HG02870 (cell line): ENCODE data around the gene ATOSB.
A peak's percentile ranks its signal among the peaks of the same experiment; 100 is the strongest.
"Not testable (repeated sequence)": the region's sequence is repeated elsewhere in the genome, so short reads cannot be mapped to it uniquely, and the experiment has no call there.

Source experiments
- ATAC-seq: cut with Tn5 transposase; IDR thresholded peaks from one replicate; pipeline ENCODE4 v1.9.1; 2021; ENCODE audit warnings: mild to moderate bottlenecking, moderate library complexity; ENCODE audit not compliant: unreplicated experiment

Gene ATOSB, protein sequence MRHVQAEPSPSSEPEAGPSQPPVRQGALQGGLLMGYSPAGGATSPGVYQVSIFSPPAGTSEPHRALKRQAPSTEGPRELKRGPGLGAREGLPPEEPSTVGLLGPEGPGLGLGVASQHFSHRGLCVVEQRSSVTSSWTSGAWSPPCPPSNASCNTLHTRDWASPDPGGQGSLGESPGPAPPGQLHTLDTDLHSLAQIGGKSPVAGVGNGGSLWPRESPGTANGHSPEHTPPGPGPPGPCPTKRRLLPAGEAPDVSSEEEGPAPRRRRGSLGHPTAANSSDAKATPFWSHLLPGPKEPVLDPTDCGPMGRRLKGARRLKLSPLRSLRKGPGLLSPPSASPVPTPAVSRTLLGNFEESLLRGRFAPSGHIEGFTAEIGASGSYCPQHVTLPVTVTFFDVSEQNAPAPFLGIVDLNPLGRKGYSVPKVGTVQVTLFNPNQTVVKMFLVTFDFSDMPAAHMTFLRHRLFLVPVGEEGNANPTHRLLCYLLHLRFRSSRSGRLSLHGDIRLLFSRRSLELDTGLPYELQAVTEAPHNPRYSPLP

DNA sequence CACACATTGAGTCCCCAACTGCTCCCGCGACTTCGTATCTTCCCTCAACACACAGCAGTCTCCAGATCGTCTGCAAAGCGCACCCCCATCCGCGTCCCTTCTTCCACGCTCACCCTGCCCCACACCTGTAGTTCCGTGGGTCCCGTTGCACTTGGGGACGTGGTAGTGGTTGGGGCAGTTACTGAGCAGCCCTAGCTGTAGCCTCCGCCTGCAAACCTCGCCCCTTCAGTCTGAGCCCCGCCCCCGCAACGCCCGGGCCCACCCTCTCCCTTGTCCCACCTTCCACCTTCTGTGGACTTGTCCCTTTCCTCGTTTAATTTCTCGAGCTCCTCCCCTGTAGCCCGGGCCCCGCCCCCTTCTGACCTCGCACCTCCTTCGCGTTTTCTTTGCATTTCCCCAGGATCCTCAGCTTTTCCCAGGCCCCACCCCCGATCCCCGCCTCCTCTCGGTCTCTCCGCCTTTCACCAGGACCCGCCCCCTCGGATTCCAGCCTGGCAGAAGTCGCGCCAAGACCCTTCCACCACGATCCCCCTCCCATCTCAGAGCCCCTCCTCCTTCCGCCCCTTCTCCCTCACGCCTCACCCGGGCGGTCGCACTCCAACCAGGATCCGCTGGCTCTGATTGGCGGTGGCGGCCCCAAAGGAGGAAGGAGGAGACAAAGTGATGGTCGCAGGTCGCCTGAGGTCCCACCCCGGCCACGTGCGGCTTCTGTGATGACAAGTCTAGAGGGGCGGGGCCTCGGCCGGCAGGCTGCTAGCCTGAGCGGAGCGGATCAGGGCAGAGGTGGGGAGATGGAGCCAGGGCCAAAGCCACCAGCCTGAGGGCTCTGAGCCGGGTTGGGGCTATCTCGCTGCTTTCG, at the start of gene ATOSB:
ATOSB (minus strand) TSS at position 183 of the 859 bp plus-strand sequence. CDS start 7,588 bp downstream, outside the sequence.
- ATAC-seq, result peak; percentile 48

DNA sequence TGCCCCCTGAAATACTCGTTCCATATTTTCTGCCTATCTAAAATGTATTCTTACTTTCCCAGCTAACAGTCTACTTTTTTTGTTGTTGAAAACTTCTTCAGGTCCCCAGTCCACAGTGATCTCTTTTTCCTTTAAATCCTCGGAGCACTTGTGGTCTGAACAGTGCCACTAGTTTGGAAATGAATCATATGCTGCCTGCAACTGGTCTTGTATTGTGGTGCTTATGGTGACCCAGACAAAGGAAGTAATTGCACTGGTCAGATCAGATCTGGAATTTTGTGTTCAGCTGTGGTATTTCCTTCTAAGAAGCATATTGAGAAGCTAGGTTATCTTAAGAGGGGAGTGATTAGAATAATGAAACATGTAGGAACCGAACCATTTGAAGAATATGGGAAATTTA, 49.0 kb upstream of the ATOSB start:
- ATAC-seq, result no peak

DNA sequence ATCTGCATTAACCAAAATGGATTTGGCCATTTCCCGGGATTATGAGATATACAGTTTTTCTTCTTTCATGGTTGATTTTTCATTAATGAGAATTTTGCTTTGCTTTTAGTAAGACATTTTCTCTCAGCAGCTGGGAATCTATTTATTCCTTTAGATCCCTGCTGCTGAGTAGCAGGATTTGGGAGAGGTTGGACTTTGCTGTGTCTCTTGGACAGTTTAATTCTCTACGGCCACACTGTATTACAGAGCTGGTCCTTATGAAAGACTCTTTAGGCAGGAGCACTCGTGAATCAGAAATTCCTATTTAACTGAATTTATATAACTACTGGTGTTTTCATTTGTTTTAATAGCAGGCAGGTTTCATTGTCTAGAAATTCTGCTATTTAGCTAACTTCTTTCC, 47.8 kb upstream of the ATOSB start:
- no peak for ATAC-seq

DNA sequence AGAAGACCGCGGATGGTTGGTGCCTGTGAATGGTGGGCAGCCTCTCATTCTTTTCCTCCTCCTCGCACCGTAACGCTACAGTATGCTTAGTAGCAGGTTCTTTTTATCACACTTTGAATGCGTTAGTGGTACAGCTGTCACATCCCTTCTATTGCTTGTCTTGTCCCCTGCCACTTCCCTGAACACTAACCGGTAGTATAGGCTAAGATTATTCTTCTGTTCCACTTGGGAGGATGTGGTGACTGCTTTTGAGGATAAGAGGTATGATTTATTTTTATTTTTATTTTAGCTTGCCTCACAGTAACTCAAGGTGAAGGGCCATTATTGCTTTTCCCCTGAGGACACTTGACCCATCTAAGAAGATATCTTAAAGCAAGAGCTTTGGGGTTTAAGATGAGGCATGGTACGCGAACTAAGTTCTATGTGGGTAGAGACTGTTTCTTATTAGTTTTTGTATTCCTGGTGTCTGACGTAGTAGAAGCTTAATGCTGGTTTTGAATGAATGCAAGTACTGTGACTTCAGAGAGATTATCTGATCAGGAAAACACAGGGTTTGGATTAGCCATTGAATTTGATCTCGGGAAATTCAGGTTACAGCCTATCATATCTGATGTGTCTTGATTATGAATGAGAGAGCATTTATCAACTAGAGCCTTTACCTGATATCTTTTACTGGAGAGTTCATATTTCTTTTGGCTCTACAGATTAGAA, 47.1 kb upstream of the ATOSB start:
- no peak for ATAC-seq

DNA sequence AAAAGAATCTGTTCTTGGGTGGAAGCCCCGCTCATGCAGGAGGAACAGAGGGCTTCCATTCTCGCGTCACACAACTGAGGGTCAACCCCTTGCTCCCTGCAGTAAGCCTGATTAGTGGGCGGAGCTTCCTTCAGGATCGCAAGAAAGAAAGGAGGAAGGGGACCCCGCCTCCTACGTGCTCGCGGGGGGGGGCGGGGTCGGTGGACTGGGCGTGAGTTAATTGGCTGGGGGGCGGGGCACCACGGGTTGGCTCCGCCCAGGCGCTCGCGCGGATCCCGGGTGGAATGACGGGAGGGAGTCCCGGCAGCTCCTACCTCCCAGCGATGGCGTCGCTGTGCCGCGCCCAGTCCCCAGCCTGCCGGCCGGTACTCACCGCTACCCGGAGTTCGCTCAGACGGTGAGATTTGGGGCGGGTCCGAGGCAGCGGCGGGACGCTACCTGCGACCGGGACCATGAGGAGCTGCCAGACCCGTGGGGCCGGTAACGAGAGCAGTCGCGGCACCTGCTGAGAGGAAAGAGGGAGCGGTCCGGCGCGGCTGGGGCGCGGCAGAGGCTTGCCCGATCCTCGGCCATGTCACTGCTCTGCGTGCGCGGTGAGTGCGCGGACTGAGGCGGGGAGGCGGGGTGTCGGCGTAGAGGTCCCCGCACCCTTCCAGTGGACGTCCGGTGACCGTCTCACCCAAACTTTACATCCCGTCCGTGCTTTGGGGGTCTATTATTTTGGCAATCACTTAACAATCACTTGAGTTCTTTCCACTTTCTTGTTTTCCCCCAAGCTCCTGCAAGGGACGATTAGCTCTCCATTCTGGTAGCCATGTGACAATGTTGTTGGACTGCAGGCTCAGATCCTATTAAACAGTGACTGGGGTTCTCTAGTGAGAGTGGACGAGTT, 46.3 kb upstream of the ATOSB start, which contains the start of gene UNC13B:
UNC13B (plus strand) TSS at position 297 of the 892 bp plus-strand sequence; CDS start at position 572, 275 bp downstream.
- ATAC-seq, result peak; percentile 71

DNA sequence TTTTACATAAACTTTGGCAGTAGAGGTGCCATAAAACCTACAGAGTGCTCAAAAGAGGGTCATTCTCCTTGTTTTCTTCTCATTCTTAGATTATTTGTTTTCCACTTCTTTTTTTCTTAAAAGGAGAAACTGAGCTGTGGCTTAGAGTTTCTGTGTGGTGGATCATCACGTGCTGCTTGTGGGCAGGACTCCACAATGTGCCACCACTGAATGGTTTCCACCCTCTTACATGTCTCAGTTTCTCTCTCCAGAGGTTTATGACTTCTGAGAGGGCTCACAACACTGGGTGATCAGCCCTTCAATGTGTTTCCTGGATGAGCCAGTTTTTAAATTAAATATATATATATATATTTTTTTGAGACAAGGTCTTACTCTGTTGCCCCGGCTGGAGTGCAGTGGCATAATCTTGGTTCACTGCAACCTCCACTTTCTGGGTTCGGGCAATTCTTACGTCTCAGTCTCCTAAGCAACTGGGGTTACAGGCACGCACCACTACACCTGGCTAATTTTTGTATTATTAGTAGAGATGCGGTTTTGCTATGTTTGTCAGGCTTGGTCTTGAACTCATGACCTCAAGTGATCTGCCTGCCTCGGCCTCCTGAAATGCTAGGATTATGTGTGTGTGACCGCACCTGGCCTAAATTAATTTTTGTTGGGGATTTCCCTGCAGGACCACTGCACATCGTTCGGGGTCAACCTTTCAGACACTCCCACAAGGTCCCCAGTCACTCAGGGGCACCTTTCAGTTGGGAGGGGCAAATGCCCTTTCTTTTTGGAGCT, 43.0 kb upstream of the ATOSB start:
- ATAC-seq, result no peak

DNA sequence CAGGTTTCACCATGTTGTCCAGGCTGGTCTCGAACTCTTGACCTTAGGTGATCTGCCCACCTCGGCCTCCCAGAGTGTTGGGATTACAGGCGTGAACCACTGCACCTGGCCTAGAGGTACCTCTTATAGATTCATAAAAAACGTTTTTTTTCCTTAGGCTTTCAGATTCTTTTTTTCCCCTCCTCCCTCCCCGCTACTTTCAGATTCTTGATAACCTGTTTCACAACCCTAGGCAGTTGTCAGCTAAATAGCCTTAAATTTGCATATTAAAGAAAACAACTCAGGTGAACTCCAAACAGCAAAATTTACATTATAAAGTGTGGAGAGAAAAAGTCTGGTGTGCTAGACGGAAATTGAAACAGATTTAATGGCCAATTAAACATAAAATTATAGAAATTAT, 42.2 kb upstream of the ATOSB start:
- ATAC-seq, result not testable (repeated sequence)

DNA sequence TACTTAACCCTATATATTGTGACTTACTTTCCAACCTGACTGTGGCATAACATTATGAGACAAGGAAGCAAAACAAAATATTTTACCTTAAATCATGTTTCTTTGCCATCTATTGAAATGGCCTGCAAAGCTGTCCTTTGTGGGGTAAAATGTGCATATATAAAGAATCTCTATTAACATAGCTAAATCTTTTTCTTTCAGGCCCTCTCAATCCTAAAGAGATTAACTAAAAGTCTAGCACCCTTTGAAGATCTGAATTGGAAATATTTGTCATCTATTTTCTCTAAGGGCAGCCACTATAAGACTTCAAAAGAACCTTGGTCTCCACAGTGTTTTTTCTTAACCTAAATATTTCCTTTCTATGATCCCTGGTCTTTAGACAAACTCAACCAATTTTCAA, 41.1 kb upstream of the ATOSB start:
- no peak for ATAC-seq

DNA sequence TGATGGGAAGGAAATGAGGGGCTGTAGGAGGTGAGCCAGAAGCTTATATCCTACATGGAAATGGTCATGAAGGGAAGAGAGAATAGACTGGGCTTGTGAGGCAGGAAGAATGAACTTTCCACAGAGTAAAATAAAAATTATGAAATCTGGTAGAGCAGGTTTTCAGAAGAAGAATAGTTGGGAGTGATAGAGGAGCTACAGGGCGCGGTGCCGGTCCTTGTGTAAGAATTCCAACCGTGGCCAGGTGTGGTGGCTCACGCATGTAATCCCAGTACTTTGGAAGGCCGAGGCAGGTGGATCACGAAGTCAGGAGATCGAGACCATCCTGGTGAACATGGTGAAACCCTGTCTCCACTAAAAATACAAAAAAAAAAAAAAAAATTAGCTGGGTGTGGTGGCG, 37.3 kb upstream of the ATOSB start:
- no peak for ATAC-seq

DNA sequence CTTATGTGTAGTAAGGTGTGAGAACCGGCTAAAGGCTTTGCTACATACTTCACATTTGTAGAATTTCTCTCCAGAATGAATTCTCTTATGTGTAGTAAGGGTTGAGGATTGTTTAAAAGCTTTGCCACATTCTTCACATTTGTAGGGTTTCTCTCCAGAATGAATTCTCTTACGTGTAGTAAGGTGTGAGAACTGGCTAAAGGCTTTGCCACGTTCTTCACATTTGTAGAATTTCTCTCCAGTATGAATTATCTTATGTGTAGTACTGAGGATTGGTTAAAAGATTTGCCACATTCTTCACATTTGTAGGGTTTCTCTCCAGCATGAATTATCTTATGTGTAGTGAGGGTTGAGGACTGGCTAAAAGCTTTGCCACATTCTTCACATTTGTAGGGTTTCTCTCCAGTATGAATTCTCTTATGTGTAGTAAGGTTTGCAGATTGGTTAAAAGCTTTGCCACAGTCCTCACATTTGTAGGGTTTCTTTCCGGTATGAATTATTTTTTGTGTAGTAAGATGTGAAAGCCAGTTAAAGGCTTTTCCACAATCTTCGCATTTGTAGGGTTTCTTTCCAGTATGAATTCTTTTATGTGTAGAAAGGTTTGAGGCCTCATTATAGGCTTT, 32.4 kb upstream of the ATOSB start:
- not testable (repeated sequence) for ATAC-seq

DNA sequence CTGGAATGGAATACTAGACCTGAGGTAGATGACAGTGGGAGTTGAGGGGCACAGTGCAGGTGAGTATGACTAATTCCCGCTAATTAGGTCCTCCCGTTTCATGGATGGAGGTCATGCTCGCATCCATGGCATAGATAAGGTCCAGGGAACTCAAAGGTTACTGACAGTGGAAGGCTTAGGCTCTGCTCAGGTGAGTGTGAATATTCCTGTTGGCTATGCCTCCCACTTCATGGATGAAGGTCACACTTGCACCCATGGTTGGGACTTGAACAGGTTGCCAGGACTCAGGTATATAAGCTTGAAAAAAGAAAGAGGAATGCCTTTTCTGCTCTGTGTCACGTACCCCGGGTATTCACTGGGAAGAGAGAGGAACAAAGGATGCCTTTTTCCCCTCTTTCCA, 26.4 kb upstream of the ATOSB start:
- no peak for ATAC-seq

DNA sequence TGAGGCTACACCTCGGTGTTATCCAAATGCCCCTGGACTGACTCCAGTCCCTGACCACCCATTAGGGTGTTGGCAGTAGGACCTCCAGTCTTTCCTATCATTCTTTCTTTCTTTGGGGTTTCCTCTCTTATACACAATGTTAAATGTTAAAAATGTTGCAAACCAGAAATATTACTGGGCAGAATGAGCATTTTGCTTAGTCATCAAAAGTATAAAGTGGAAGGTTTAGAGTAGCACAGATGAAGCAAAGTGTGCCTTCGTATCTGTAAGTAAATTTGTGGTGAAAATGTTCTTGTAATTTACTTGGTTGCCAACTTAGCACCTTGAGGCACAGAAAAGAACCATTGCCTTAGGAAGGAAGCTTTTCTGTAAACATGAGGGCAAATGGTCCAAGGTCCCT, 24.4 kb upstream of the ATOSB start:
- no peak for ATAC-seq

DNA sequence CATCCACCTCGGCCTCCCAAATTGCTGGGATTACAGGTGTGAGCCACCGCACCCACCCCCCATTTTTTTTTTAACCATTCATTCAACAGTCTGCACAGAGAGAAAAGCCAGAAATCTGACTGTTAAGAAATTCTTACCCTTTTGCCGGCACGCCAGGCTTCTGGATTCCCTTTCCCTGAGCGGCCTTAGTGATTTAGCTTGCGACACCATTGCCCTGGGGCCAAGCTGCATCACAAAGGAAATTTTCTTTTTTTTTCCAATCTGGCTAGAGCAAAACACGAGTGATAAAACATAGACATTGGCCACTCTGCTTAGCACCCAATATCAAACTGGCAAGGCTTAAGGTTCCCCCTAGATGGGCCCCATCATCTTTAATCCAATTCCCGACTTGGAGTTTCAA, 21.2 kb upstream of the ATOSB start:
- no peak for ATAC-seq

DNA sequence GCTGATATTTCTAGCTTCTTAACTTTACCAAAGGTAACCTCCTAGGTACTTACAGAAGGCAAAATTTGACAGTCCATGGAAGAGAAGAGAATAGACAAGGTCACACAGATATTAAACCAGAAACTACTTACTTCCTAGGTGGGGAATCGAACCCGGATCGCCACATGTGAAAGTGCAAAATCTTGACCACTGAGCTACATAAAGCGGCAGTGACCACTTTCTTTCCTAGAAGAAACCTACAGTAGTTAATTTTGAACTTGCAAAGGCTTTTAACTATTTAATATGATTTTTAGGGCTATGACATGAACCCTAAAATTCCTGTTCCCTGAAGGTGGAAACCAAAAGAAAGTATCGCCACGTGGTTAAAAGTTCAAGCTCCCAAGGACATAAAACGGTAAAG, 20.3 kb upstream of the ATOSB start:
- ATAC-seq, result no peak

DNA sequence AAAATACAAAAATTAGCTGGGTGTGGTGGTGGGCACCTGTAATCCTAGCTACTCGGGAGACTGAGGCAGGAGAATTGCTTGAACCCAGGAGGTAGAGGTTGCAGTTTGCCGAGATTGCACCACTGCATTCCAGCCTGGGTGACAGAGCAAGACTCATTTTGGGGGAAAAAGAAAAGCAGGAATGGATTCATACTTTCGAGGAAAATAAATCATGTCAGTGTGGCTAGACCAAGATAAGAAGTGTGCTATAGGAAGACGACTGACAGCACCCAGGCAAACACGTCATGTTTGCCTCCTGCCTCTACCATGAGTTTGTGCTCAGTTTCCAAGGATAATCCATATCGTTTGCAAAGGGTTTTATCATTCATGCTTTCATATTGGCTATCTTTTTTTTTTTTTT, 19.3 kb upstream of the ATOSB start:
- ATAC-seq, result no peak

DNA sequence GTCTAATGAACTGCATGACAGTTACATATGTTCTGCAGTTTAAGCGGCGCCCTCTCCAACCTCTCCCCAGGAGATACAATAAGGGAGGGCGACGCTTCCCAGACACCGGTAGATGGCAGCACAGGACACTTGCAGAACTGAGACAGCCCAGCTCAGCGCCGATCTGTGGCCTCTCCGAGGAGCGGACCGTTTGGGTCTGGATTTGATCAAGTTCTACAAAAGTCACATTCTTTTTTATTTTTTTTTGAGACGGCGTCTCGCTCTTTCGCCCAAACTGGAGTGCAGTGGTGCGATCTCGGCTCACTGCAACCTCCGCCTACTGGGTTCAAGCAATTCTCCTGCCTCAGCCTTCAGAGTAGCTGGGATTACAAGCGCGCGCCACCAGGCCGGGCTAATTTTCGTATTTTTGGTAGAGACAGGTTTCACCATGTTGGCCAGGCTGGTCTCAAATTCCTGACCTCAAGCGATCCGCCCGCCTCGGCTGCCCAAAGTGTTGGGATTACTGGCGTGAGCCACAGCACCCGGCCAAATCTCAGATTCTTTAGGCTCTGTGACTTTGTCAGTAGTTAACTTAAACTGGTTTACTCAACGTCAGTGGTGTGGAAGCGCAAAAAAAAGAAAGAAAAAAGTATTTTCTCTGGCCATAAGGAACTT, 1.4 kb upstream of the ATOSB start:
- ATAC-seq, result peak; percentile 45

DNA sequence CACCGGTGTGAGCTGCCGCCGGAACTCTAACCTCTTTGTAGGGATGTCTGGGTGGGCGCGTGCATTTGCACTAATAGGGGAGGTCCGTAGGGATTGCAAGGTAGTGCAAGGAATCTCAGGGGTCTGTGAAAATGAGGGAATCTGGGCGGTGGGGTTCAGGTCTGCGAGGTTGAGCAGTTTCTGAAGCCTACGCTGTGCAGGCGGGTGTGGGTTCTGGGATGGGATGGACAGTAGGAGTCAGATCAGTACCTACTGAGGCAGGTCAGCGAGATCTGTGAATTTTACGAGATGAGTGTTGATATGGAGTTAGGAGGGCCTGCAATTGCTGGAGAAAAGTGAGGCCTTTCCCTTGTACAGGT, 856 bp upstream of the ATOSB start:
- no peak for ATAC-seq

DNA sequence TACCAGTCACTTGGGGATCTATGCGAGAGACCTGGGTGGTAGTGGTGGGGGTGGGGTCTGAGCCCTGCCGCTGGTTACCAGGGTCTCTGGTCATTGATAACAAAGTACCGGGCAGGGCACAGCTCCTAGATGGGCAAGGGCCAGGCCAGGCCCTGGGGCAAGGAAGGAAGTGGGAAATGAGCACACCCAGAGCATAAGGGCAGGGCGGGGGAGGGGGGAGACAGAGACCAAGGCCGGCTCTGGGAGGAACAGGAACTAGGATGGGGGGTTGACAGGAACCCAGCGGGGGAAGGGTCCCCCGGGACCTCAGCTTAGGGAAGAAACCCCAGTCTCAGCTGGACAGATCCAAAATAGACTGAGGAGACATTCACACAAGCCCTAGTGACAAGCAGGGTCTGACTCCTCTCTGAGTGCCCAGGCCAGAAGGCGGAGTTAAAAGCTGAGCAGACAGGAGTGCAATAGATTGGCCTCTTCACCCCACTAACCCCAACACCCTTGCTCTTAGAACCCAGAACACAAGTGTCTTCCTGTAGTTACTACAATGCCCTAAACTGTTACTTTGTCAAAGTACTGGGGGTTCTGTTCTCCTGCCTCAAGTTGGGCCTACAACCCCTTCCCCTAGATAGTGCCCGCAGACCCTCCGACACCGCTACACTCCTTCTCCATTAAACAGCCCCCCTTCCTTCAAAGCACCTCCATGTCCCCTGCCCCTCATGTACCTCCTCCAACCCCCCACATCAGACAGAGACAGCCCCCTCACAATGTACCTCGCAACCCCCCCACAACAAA, 628 bp downstream of the ATOSB start:
- ATAC-seq, result no peak
